ENCODE measurements around the gene TCP10L. TPM values are rescaled to one million over a fixed set of nuclear protein-coding genes. Genes with fewer than 3 reads are reported as not detected.

TCP10L gene
- total RNA-seq, 2 experiments from 2014 or later = 0.34 to 0.41 TPM

DNA sequence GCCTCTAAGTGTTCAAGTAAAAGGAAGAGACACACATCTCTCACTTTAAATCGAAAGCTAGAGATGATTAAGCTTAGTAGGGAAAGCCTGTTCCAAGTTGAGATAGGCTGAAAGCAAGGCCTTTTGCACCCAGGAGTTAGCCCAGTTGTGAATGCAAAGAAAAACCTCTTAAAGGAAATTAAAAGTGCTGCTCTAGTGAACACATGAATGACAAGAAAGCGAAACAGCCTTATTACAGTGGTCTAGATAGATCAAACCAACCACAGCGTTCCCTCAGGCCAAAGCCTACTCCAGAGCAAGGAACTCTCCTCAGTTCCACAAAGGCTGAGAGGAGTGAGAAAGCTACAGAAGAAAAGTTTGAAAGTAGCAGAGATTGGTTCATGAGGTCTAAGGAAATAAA lies 14.9 kb downstream of the TCP10L start:
- H3K9me3 ChIP-seq (ENCODE audit: control insufficient read depth in 1 of 2, insufficient read depth in 1 of 2, low read length in 2 of 2) = no peaks in the 10 kb centered on the region
- TF ChIP-seq CTCF (IDR thresholded peaks at IDR 0.05) = no peak
- peak overlapping the region in 1 of 2 donors; percentile 40 for H3K27ac ChIP-seq (ENCODE audit: low read depth in 1 of 2, low read length in 2 of 2)
- no peaks in the 10 kb centered on the region for H3K36me3 ChIP-seq (ENCODE audit: insufficient read depth, low read length)
- H3K27ac Mint-ChIP-seq = peak overlapping the region; percentile 86
- peaks cover 9% of the 10 kb centered on the region for H3K36me3 Mint-ChIP-seq (ENCODE audit: low read depth)
- peak in 2 of 14 experiments; percentile 4 to 14 for DNase-seq
- no peak for ATAC-seq (ENCODE audit: poor library complexity)
- peaks cover 21% of the 10 kb centered on the region for H3K4me1 Mint-ChIP-seq (ENCODE audit: low read depth)
- peaks cover 22% of the 10 kb centered on the region for H3K4me1 ChIP-seq (ENCODE audit: insufficient read depth, low read length)
- POLR2A ChIA-PET = interaction anchor here (1.6 to 2.6 kb wide), 3 partner anchors 42 to 157 kb away, joined by 3 to 52 read pairs (median 14); partner anchors contain the start of genes CFAP298 and EVA1C
- no peaks in the 10 kb centered on the region for H3K9me3 Mint-ChIP-seq
- H3K27me3 Mint-ChIP-seq = no peaks in the 10 kb centered on the region
- no peaks in the 10 kb centered on the region for H3K27me3 ChIP-seq (ENCODE audit: control insufficient read depth in 1 of 2, insufficient read depth in 2 of 2, low read length in 2 of 2)
- CTCF ChIA-PET = interaction anchor here (0.7 to 1.6 kb wide), 2 partner anchors 31 to 167 kb away, joined by 3 to 5 read pairs (median 4); no protein-coding TSS in a partner anchor
- intact Hi-C loops (cut with DNase I, micrococcal nuclease) = loop anchor here in 1 of 2 experiments (5.0 kb wide), 1 partner anchor 78 kb away; no protein-coding TSS in a partner anchor
- H3K4me3 Mint-ChIP-seq = peak overlapping the region; percentile 90
- H3K4me3 ChIP-seq (ENCODE audit: low read length) = no peak overlapping the region

DNA sequence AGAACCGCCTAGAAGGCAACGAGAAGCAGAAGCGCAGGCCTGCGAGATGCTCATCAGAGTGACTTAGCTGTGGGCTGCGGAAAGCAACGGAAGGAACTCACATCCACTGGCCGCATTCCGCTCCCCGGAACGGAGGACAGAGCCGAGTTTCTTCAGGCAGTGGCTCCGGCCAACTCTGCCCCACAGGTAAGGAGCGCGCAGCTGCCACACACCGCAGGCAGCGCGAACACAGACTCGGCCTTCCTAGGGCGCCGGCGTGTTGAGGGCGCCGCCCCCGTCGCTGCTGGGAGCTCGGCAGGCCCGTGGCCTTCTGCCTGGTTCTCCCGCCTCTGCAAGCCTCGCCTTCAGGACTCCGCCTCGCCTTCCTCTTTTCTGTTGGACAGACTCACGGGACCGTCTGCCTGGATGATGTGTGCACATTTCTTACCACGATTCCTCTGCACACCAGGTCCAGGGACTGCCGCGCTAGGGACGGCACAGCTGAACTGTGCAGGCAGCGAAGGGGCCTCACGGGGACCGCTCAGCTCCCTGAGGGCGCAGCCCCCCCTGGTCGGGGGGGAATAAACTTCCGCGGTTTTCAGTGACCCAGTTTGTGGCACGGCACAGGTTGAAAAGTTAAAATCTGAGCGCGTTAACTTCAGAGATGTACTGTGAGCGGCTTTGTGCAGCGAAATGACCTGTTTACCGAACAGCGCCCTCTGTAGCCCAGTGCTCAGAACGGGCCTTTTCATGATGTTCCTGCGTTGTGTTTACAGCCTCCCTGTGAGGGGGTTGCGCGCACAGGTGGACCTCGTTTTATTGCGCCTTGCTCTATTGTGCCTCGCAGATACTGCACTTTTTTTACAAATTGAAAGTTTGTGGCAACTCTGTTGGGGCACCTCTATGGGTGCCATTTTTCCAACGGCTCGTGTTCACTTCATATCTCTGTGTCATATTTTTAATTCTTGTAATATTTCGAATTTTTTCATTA lies 15.8 kb downstream of the TCP10L start:
- ATAC-seq (ENCODE audit: poor library complexity) = peak; percentile 87
- Histone ChIP-seq H3K4me3 (ENCODE audit: low read length) (peak overlapping the region; percentile 70), H3K27me3 (ENCODE audit: control insufficient read depth in 1 of 2, insufficient read depth in 2 of 2, low read length in 2 of 2) (no peaks in the 10 kb centered on the region), H3K4me1 (ENCODE audit: insufficient read depth, low read length) (peaks cover 22% of the 10 kb centered on the region), H3K36me3 (ENCODE audit: insufficient read depth, low read length) (no peaks in the 10 kb centered on the region), H3K9me3 (ENCODE audit: control insufficient read depth in 1 of 2, insufficient read depth in 1 of 2, low read length in 2 of 2) (no peaks in the 10 kb centered on the region), H3K27ac (ENCODE audit: low read depth in 1 of 2, low read length in 2 of 2) (peak overlapping the region; percentile 40 to 50)
- intact Hi-C loops (cut with DNase I, micrococcal nuclease) = loop anchor here (2.0 to 10.0 kb wide), 6 partner anchors 41 to 167 kb away; partner anchors contain the start of gene EVA1C (in 1 of the 2)
- POLR2A ChIA-PET = interaction anchor here (0.6 to 2.6 kb wide), 14 partner anchors 10 to 756 kb away, joined by 3 to 52 read pairs (median 4); partner anchors contain the start of genes CFAP298, EVA1C, MIS18A and URB1
- TF ChIP-seq CTCF (IDR thresholded peaks at IDR 0.05) = peak; percentile 88
- H3K27ac Mint-ChIP-seq = peak overlapping the region; percentile 86
- no peaks in the 10 kb centered on the region for H3K27me3 Mint-ChIP-seq
- CTCF ChIA-PET = interaction anchor here (0.7 to 1.6 kb wide), 7 partner anchors 10 to 168 kb away, joined by 3 to 7 read pairs (median 3); no protein-coding TSS in a partner anchor
- peaks cover 6% of the 10 kb centered on the region for H3K9me3 Mint-ChIP-seq
- H3K4me3 Mint-ChIP-seq = peak overlapping the region; percentile 90
- peaks cover 21% of the 10 kb centered on the region for H3K4me1 Mint-ChIP-seq (ENCODE audit: low read depth)
- peak; percentile 70 to 93 (median 78) for DNase-seq
- peaks cover 18% of the 10 kb centered on the region for H3K36me3 Mint-ChIP-seq (ENCODE audit: low read depth)

DNA sequence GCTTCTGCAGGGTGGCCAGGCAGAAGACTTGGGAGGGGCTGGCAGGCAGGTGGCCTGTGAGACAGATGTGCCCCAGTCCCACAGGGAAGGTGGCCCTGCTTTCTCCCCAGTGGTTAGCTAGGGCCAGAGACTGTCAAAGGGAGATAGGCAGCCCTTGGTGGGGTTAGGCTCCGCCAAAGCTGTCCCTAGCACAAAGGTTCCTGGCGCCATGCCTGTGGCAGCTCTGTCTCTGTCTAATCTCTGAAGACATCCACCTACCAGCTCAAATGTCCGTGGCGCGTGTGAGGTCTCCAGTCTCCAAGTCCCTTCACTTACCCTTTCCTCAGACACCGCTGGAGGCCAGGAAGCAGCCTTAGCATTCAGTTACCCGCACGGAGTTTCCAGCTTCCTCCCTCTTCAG lies 17.7 kb downstream of the TCP10L start:
- Mint-ChIP-seq H3K4me3 (no peak overlapping the region), H3K27ac (no peak overlapping the region), H3K9me3 (peaks cover 6% of the 10 kb centered on the region), H3K4me1 (ENCODE audit: low read depth) (peaks cover 21% of the 10 kb centered on the region), H3K27me3 (no peaks in the 10 kb centered on the region), H3K36me3 (ENCODE audit: low read depth) (peaks cover 22% of the 10 kb centered on the region)
- intact Hi-C loops (cut with DNase I, micrococcal nuclease) = loop anchor here (2.0 to 10.0 kb wide), 5 partner anchors 43 to 165 kb away; partner anchors contain the start of gene EVA1C (in 1 of the 2)
- TF ChIP-seq CTCF (IDR thresholded peaks at IDR 0.05) = no peak
- DNase-seq (no peak), ATAC-seq (ENCODE audit: poor library complexity) (no peak)
- H3K4me1 ChIP-seq (ENCODE audit: insufficient read depth, low read length) = peaks cover 22% of the 10 kb centered on the region
- H3K27me3 ChIP-seq (ENCODE audit: control insufficient read depth in 1 of 2, insufficient read depth in 2 of 2, low read length in 2 of 2) = no peaks in the 10 kb centered on the region
- ChIA-PET CTCF (no interaction called here), POLR2A (interaction anchor here (1.2 kb wide), 1 partner anchor 159 kb away, joined by 4 read pairs; no protein-coding TSS in a partner anchor)
- H3K4me3 ChIP-seq (ENCODE audit: low read length) = no peak overlapping the region
- no peaks in the 10 kb centered on the region for H3K9me3 ChIP-seq (ENCODE audit: control insufficient read depth in 1 of 2, insufficient read depth in 1 of 2, low read length in 2 of 2)
- no peaks in the 10 kb centered on the region for H3K36me3 ChIP-seq (ENCODE audit: insufficient read depth, low read length)
- no peak overlapping the region for H3K27ac ChIP-seq (ENCODE audit: low read depth in 1 of 2, low read length in 2 of 2)

Measured in CD4-positive, alpha-beta T cell (primary cell).